HG02763 (cell line): ENCODE results near the gene NEUROG1.

Experiments used
- ATAC-seq: cut with Tn5 transposase; IDR thresholded peaks from one replicate; pipeline ENCODE4 v1.9.1; 2021; ENCODE audit warnings: mild to moderate bottlenecking, moderate library complexity; ENCODE audit not compliant: unreplicated experiment

NEUROG1 gene

DNA sequence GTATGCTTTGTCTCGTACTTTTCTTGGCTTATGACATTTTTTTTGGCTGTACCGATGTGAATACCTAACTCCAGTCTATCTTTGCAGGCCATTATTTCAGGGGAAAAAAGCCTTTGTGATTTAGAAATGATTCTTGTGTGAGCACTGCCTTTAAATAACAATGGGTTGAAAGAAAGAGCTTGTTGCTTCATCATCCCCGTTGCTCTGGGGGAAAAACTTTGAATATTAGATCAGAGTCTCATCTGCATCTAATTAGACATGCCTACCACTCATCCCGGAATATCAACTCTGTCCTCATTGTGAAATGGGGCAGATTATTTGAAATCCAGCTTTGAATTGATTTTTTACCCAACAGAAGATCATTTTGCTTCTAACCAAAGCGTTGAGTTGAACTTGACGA lies 29.5 kb upstream of the NEUROG1 start:
- ATAC-seq, result no peak

DNA sequence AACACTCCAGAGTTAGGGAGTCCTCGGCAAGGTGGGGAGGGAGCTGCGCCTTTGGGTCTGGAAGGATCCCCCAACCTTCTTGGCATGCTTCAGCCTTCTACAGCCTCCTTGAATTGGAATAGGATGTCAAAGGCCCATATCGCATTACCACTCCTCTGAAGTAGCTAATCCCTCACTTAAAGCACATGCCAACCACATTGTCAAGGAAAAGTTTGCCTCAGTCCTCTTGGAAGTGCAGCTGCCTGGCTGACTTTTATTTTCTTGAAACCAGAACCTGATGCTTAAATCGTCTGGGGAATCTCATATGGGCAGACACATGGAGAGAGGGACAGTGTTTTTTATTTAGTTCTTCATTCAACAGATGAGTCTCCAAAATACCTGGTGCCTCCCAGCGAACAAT lies 28.6 kb upstream of the NEUROG1 start:
- ATAC-seq, result no peak

DNA sequence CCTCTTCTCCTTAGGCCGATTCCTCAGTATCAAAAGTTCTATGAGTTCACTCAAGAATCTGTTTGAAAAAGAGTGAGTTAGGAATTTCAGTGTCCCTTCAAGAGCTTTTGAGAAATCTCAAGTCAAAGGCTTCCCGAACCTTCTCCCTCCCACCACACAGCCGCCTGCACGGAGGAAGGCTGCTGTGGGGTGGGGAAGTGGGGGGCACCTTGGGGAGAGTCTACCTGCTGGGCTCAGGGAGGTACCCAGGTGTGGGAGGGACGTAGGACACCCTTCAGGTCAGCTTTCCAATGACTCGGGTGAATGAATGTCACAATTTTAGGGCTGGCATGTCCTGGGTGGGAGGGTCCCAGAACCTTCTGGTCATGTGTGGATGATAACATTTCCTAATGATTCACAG lies 25.5 kb upstream of the NEUROG1 start:
- no peak for ATAC-seq

DNA sequence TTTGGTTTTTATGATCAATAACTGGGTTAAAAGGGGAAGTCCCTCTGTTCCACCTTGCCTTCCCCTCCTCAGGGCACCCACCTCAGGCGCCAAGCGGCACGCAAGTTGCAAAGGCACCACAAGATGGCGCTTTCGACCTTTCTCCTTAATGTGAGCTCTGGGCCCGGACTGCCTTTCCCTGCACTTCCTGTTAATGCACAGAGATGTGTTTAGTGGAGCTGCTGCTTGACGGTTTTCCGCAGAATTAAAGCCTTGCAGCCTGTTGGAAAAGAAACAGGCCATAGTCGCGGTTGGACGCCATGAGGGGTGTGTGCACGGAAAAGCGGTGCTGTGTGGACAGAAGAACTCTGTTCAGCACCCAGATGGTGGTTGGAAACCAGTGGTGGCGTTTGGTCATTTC lies 25.1 kb upstream of the NEUROG1 start:
- no peak for ATAC-seq

DNA sequence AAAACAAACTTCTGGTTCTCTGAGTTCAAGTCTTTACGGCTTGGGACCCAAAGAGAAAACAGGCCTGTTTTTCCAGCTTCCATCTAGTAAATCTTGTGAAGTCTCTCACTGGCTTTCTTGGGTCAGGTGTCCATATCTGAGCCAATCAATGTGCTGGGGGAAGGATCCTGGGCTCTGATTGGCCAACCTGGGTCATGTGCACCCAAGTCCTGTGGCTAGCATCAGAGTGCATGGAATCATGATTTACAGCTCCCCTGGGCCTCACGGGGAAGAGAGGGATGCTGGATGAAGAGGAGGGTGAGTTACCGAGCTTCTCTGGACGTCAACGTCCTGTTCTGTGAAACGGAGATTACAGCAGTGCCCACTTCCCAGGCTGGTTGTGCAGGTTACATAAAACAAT lies 23.6 kb upstream of the NEUROG1 start:
- no peak for ATAC-seq

DNA sequence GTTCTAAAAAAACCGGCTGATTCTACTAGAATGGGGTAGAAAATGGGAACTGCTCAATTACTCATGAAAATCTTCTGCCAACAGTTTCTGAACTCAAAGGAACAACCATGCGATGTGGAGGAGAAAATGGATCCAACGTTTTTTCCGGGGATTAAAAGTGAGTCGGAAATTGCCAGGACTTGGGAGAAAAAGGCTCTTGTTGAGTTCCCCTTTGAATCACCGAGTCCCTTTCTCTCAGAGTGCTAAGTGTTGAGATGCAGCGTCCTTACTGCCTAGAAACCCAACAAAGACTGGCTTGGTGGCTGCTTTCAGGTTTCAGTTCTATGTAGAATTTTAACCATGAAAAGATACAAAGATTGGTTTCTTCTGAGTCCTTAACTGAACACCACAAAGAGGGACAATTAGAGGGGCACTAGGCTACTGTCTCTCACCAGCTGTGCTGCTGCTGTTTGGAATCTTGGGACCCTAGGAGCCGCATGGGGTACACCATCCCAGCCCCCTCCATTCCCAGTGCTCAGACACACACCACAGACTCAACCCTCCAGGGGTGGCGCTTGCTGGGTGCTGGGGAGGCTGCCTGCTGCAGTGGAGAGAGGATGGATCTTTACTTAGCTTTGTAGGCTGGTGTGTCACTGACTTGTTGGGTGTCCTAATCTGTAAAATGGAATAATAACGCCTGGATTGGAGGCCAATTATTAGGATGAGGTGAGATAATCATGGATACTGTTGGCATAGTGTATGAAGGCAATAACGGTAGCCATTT lies 21.5 kb upstream of the NEUROG1 start:
- ATAC-seq, result no peak

DNA sequence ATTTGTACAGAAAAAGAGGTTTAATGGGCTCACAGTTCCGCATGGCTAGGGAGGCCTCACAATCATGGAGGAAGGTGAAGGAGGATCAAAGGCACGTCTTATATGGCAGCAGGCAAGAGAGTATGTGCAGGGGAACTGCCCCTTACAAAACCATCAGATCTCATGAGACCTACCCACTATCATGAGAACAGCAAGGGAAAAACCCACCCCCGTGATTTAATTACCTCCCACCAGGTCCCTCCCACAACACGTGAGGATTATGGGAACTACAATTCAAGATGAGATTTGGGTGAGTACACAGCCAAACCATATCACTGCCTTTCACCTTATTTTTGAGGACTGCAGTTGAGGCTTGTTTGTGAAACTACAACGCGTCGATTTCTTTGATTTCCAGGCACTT lies 20.9 kb upstream of the NEUROG1 start:
- ATAC-seq, result no peak

DNA sequence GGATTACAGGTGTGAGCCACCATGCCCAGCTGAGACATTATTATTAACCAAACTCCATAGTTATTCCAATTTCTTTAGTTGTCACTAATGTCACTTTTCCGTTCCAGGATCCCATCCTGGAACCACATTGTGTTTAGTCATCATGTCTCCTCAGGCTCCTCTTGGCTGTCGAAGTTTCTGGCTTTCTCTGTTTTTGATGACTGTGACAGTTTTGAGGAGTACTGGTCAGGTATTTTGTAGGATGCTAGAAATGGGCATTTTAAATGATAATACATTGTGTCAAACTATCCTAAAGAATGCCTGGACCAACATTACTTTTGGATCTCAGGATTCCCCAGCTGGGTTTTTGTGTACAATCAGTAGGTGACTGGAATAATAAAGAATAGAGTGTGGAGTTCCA lies 19.8 kb upstream of the NEUROG1 start:
- ATAC-seq, result no peak

DNA sequence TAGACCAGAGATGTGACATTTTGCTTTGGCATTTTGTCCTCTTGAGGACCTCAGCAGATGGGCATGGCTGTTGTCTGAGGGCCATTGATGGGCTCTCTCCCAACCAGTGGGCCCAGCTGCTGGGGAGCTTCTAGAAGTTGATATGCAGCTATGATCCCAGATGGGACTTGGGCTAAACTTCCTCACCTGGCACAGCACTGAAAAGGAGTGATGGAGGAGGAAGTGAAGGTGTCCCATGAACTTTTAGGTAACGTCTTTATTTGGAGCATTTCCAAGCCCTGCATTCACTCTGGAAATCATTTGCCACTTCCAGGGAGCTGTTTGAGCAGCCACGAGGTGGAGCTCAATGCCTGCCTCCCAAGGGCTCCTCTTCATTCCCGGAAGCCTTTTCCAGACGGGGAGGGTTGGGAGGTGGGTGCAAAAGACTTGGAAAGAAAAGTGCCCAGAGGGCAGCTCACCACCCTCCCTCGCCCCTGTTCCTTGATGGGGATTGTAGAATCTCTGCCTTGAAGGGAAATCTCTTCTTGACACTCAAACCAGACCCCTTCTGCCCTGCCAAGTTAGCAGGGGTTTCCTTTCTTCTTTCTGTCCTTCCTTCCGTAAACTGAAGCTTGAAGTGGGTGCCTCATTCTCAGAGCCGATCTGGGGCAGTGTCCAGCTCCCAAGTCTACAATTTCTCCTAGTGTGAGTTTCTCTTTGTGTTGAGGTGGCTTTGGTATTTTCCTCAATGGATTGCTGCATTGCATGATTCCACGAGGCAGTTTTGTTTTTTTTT lies 18.1 kb upstream of the NEUROG1 start:
- ATAC-seq, result no peak

DNA sequence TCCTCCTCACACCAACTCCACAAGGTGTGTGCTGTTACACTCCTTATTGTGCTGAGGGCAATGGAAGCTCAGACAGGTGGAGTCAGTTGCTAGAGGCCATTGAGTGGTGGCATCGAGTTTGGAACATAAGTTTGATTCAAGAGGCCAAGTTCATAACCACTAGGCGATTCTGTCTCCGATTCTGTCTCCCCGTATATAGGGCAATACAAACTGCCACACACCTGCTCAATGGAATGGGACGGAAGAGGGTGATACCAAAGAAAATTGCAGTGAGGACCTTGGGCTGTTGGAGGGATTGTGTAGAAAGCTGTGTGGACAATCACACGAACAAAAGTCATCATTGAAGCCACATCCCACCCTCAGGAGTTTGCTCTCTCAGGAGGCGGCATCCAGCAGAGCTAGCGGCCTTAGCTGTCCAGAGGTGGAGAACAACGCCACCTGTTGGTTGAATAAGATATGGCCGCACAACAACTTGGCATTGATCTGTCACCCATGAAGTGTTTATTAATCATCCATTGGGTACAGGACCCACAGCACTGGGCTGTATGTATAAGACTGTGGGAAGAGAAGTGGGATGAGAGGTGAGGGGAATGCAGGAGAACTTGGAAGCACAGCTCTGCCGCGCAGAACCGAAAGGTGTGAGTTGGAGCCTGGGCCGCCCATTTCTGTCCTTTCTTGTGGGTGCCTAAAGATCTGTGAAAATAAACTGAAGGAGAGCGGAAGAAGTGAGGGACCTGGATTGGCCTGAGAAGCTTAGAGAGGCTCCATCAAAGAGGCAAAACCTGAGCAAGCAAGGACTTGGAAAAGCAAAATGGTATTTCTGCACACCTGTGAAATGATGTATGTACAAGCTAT lies 16.1 kb upstream of the NEUROG1 start:
- ATAC-seq, result no peak

DNA sequence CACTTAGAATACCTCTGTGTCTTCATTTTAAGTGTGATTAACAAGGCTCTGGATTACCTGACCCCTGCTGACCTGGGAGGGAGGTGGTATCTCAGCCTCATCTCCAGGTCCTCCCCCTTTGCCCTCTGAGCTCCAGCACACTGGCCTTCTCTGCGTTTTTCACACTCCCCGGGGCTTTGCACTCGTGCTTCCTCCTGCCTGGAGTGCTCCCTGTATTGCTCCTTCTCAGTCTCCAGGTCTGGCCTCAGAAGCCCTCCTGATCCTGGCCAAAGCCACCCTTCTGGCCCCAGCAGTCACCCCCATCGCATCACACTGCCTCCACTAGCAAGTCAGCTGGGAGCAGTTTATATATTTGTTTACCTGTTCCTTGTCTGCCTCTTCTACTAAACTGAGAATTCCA lies 13.6 kb upstream of the NEUROG1 start:
- ATAC-seq, result no peak

DNA sequence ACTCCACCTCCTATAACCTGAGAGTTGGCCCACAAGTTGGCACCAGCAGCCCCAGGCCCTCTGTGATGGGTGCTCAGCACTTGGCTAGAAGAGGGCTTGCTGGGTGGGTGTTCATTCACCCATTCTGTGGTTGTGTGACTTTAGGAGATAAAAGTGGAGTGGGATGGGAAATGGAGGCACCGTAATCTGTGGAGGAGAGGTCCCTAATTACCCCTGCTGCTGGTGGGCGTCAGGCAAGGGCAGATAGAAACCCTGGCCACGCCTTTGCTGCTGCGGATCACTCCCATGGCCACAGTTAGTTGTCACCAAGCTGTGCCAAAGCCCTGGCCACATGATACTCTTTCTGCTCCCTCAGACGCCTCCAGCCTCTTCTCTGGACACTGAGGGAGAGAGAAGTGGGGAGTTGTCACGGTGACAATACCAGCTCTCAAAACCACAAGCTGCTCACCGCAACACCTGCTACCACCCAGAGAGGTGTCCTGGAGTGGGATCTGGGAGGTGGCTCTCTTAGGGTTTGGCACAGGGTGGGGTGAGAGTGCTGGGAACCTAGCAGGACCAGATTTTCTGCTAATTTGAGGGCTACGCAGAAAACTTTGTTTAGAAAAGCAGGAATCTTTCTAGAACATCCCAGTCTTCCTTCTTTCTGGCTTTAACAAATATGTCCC lies 12.0 kb upstream of the NEUROG1 start:
- ATAC-seq, result no peak

DNA sequence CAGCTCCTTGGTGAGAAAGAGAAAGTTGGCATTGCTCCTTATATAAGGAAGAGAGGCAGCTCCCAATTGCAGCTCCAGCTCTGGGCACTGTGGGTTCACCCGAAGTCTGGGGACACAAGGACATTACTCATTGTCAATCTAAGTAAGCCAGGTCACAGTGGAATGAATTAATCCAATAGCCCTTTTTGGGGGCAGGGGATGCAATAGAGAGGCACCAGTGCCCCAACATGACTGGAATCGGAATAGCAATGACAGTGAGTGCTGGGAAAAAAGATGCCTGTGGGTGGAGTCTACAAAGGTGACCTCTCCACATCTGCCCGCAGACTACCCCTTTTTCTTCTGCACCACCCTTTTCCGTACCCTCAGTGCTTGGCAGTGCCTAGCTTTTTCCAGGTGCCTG lies 11.1 kb upstream of the NEUROG1 start:
- no peak for ATAC-seq

DNA sequence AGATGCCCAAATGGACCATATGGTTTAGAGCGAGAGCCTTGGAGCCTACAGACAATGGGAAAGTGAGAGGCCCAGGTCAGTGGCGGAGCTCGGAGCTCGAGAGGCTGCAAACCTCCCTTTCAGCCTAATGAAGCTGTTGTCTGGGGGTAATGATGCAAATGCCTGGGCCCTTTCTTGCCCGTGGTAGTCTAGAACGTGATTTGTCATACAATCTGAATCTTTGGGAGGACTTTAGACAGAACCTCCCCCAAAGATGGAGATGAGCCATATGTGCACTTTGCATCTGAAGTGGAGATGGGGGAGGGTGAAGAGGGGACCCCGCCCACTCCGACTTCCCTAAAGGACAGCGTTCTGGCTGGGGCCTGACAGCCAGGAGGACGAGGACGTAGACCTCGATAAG lies 10.3 kb upstream of the NEUROG1 start:
- ATAC-seq, result no peak

DNA sequence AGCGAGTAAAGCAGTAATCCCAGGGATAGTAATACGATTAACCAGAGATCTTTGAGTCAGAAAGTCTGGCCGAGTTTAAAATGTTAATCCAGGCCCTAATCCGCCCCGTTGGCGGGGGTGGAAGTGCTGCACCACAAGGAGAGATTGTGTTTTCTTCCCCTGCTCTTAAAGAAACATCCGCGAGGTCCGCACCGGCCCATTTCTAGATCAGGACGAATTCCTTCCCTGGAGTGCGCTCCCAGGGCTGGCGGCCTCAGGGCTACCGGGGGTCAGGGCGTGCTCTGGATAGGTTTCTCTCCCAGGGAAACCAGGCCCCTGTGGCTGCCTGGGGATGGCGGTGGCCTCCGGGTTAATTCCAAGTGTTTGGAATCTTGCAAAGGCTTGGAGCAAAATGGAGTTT lies 9.3 kb upstream of the NEUROG1 start:
- no peak for ATAC-seq

DNA sequence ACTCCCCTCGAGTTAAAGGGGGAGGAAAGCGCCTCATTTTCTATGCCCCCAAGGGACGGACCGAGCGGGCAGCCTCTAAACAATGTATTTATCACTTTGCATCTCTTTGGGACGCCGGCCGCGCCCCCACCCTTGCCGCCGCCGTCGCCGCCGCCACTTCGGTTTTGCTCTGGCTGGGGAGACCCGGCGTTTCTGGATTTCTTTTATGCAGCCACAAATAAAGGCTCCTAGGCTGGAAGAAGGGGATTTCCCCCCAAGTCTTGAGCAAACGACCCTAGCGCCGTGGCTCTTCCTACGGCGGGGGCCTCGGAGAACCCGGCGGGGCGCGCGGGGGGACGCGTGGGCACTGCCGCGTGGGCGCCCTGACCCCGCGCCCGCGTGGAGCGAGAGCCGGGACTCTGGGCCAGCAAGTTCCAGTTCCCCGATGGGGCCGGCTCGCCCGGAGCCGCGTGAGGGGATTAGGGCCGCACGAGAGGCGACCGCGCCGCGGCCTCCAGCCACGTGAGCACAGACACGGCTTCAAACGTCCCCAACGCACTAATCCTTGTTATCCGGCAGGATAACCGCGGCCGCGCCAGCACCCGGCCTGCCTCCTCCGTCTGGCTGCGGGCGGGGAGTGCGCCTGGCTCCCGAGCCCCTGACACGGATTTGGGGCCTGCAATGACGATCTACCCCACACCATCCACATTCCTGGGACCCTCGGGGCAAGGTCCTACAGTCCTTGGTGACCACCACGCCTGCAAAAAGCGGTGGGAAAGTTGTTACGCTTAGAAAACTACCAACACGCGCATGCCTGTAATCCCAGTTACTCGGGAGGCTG lies 7.9 kb upstream of the NEUROG1 start:
- no peak for ATAC-seq

DNA sequence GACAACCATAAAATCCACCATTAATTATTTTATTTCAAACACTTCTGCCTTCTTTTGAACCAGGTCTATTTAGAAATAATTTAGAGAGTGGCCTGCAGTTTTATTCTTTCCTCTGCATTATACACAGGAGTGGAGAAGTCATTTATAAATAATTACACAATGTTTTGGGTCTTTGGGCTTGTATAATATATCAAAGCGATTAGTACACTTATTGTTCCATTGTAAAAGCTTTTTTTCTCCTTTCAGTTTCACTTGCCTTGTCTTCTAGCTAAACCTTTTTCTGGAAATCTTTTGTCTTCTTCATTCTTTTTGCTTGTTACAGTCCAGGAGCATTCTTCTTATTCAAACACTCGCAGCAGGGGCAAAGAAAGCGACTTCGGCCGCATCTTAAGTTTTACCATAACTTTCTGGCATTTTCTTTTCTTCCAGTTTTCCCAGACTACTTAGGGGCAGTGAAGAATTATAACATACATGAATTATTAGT lies 7.3 kb upstream of the NEUROG1 start:
- ATAC-seq, result no peak

DNA sequence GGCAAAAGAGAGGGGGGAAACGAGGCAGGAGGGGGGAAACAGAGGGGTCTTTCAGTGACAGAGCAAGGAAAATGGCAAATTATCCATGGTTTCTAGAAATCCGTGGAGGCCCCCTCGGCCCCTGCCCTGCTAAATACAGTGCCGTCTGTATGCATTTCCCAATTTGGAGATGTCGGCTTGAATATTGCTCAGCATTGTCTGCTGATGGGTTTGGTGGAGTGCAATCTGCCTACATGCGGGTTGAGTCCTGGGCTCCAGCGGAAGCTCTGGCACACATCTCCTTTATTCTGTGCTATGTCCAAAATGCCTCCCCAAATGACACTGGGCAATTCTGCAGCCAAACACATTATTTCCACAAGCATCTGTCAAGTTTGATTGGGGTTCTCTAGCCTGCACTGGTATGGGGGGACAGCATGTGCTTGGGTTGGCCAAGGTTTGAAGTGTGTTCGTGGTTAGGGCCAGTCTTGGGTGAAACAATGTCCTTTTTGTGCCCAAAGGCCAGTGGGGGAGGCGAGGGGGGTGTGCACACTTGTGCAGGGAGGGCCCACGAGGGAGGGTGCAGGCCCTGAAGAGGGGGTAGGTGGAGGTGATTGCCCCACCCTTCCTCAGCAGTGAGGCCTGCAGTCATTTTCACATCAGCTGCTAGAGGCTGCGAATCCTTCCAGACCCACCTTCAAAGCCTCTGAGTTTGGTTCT lies 6.2 kb upstream of the NEUROG1 start:
- ATAC-seq, result no peak

DNA sequence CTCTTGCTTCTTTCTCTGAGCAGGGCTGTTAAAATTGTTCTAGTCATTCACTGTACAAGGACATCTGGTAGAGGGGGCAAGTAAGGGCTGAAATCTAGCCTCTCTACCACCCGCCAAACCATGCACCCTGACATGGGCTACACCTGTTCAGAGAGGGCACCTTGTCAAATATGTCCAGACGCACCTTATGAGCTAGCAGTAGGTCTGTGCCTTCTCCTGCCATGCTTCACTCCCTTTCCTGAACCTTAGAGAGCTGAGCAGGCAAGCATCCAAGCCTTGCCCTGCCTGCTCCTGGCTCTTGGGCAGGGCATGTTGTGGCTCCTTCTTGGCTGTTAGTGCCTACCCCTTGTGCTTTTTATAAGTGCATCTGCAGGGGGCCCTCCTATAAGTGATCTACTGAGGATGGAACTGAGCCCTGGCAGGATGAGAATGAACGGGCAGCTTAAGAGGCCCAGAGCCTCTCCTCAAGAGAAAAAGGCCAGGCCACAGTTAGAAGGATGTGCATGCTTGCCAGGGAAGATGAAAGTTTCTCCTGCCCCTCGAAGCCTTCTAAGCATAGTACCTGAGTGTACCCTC lies 3.8 kb upstream of the NEUROG1 start:
- no peak for ATAC-seq
